ENCODE data around the gene TRIM33.
"Not testable (repeated sequence)": the region's sequence is repeated elsewhere in the genome, so short reads cannot be mapped to it uniquely, and the experiment has no call there.

- TF ChIP-seq, protein P1, sequence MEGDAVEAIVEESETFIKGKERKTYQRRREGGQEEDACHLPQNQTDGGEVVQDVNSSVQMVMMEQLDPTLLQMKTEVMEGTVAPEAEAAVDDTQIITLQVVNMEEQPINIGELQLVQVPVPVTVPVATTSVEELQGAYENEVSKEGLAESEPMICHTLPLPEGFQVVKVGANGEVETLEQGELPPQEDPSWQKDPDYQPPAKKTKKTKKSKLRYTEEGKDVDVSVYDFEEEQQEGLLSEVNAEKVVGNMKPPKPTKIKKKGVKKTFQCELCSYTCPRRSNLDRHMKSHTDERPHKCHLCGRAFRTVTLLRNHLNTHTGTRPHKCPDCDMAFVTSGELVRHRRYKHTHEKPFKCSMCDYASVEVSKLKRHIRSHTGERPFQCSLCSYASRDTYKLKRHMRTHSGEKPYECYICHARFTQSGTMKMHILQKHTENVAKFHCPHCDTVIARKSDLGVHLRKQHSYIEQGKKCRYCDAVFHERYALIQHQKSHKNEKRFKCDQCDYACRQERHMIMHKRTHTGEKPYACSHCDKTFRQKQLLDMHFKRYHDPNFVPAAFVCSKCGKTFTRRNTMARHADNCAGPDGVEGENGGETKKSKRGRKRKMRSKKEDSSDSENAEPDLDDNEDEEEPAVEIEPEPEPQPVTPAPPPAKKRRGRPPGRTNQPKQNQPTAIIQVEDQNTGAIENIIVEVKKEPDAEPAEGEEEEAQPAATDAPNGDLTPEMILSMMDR (IDR thresholded peaks at IDR 0.05): not testable (repeated sequence)
- not testable (repeated sequence) for TF ChIP-seq POLR2A (IDR thresholded peaks at IDR 0.05)
Measured at GRCh38 chr1:114418948-114419347, 92.1 kb downstream of the TRIM33 start.

Measured in body of pancreas (tissue), 4 donors.